ENCODE data around the gene EGFL8.
"Not testable (repeated sequence)": the region's sequence is repeated elsewhere in the genome, so short reads cannot be mapped to it uniquely, and the experiment has no call there.

EGFL8 gene

DNA sequence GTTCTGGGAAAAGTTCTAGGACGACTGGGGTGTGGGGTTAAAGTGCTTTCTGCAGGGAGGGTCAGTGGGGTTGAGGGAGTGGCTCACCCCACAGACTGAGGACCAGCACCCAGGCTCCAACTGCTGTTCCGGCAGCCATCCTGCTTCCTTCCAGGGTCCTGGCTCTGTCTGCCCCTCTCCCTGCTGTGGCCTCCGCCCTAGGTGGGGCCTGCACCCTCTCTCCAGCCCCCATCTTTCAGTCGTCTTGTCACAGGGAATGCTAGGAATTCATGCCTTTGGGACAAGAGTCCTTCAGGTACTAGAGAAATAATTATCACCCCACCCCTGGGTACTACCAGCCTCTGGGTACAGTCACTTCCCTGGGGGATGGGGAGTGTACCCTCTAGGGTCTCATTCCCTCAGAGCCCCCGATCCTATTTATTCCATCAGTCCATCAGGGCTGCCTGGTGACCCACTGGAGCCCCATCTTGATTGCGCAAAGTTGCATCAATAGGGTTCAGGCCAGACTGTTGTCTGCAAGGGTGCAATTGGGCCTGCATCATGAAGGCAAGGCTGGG is 19.8 kb downstream of the EGFL8 start, which contains the start of gene AGER:
TSS of gene AGER (minus strand) at position 170 of the 557 bp plus-strand sequence. CDS start at position 139, 31 bp downstream.
- DNase-seq (ENCODE audit: low read depth), result no peak

DNA sequence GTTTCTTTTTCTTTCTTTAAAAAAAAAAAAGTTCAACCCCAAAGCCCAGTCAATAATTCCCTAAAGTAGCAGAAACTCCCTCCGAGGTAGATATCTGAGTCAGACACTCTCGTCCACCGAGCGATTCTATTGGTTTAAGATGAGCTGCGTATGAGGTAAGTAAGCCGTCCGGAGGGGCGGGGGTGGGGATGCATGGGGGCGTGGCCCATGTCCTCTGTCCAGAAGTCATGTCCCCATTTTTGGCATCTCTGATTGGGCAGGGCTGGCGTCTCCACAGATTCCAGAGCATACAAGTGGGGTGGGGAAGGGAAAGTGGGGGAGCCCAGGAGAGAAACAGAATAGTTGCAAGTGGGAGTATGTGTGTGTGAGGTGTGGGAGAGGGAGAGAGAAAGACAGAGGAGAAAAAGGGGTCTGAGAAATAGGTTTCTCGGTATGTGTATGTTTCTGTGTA is 21.3 kb downstream of the EGFL8 start:
- not testable (repeated sequence) for DNase-seq (ENCODE audit: low read depth)

GRCh38 chr6:32186151-32186840 is 21.9 kb downstream of the EGFL8 start:
- not testable (repeated sequence) for DNase-seq (ENCODE audit: low read depth)

GRCh38 chr6:32187009-32187709 is 22.8 kb downstream of the EGFL8 start:
- DNase-seq (ENCODE audit: low read depth), result no peak

DNA sequence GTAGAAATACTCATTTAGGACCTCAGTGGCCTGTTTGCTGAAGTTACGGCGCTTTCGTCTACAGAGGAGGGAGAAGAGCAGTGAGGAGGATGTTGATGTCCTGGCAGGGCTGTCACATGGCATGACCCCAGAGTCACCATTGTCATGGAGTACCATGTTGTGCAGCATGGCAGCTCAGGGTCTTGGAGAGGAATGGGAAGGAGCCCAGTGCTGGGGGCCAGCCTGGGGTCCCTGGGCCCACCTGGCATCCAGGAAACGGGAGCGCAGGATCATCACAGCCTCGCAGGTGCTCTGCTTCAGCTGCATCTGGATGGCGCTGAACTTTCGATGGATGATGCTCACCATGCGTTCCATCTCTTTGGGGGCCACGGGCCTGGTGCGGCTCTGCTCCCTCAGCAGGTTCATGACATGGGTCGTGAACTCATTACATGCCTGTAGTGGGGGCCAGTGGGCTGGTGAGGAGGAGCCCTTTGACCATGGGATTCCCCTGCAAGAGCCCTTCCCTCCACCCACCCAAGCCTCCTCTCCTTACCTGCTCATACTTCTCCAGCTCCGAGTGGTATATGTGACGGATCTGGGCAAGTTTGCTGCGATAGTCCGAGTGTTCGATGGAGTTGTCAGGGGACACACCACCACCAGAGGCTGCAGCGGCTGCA is 23.5 kb downstream of the EGFL8 start:
- not testable (repeated sequence) for DNase-seq (ENCODE audit: low read depth)

DNA sequence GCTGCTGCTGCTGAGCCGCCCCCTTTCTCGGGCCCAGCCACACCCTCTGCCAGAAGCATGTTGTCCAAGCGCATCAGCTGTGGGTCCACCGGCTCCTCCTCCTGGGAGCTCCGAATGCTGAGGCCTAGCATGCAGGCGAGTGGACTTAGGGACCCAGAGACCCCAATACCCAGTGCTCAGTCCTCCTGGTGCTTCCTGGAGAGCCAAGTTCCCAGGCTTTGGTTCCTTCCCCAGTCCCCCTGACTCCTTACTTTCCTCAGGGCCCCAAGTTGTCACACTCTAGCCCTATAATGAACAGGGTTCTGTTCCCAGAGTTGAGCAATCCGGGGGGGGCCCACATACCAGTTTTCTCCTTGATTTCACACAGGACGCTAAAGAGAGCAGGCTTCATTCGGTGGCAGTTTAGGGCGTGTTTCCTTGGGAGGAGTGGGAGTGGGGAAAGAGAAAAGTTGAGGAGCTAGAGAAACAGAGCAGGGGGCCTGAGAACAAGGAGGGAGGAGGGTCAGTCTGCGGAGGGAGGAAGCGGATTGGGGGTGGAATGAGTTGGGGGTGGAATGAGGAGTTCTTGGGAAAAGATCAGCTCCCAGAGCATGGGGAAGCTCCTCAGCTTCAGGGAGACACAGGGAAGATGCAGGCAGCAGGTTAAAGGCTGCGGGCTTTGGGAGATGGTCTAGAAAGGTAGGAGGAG is 24.1 kb downstream of the EGFL8 start:
- DNase-seq (ENCODE audit: low read depth), result no peak

DNA sequence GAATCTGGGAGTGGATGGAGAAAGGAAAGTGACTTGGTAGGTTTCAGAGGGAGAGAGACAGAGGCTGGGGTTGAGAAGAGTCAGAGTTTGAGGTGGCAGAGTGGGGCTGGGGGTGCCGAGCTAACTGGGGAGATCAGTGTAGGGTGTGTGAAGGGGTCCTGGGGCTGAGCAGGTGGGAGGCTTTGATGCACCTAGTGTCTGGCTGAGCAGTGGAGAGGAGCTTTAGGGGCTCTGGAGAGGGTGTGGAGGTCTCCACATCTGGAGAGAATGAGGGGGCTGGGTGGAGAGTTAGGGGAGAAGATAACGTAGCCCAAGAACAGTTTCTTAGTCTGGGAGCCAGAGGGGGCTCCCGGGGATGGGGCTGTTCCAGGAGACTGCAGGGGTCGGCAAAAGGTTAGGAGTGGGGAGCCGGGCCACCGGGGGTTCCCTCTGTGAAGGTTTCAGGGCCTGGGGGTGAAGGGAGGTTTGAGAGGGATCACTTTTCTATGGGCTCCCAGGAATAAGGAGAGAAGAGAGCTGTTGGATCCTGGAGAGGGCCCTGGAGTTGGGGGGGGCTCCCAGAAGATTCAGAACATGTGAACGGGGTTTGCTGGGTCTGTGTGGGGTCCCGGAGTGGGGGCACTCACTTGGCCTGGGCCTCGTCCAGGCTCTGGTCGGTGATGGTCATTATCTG is 24.8 kb downstream of the EGFL8 start:
- DNase-seq (ENCODE audit: low read depth), result no peak

- no peak for DNase-seq (ENCODE audit: low read depth)
These were observed 25.3 kb downstream of the EGFL8 start for GRCh38 chr6:32189742-32190053.

DNA sequence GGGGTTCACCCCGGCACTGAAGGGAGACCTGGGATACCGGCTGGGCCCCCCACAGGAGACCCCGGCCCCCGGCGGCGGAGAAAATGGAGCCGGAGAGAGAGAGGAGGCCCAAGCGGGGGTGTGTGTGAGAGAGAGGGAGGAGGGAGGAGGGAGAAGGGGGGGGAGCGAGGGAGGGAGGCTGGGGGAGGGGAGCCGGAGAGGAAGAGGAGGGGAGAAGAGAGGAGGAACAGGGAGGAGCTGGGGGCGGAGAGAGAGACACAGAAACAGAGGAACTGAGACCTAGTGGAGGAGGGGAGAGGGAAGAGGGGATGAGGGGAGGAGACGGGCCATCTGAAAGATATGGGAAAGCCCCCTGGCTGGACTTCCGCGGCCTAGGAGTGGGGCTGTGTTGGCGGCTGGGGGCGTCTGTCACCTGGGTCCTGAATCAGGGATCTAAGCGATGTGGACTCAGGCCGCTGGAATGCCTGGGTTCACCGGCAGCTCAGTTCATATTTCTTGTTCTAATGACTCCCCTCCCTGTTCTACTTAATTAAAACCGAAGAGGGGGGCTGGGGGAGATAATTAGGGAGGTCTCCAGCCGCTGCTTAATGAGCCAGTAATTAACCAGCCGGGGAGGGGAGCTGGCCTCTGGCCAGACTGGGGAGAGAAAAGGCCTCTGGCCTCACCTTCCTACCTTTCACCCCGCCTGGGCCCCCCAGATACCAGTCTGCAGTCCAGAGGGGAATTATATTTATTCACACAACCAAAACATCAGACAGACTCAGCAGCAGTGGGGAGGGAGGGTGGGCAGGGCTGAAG is 25.9 kb downstream of the EGFL8 start, which contains the start of gene PBX2:
TSS of gene PBX2 (minus strand) at position 149 of the 798 bp plus-strand sequence. CDS start 287 bp downstream, outside the sequence.
- peak; percentile 95 for DNase-seq (ENCODE audit: low read depth)

GRCh38 chr6:32190911-32191677 is 26.7 kb downstream of the EGFL8 start:
- no peak for DNase-seq (ENCODE audit: low read depth)

- no peak for DNase-seq (ENCODE audit: low read depth)
These were observed 27.6 kb downstream of the EGFL8 start for GRCh38 chr6:32191696-32192607.

DNA sequence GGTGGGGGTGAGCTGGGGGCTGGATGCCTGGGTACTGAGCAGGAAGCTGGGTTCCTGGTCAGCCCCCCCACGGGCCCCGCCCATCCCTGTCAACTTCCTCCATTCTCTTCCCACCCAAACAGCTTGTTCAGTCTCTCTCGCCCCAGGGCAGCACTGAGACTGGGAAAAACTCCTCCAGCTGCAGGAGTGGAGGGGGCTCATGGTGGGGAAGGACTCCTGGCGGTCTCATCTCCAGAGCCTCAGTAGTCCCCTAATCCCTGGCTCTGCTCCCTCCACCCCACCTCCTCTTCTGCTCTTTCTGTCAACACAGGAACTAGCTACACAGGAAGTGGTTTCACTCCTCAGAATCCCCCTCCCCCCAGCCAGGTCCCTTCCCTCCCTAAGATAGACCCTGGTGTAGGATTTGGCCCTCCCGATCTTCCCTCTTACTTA is 28.2 kb downstream of the EGFL8 start, which contains the start of gene GPSM3:
TSS of gene GPSM3 (minus strand) at position 36 of the 432 bp plus-strand sequence. CDS start 130 bp downstream, outside the sequence.
- peak; percentile 92 for DNase-seq (ENCODE audit: low read depth)

DNA sequence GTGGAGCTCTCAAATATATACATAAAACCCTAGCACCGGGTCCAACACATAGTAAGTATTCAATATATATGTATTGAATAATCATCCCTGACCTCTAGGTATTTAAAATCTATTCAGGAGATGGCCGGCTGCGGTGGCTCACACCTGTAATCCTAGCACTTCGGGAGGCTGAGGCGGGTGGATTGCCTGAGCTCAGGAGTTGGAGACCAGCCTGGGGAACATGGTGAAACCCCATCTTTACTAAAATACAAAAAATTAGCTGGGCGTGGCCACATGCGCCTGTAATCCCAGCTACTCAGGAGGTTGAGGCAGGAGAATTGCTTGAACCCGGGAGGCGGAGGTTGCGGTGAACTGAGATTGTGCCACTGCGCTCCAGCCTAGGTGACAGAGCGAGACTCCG is 28.7 kb downstream of the EGFL8 start:
- not testable (repeated sequence) for DNase-seq (ENCODE audit: low read depth)

DNA sequence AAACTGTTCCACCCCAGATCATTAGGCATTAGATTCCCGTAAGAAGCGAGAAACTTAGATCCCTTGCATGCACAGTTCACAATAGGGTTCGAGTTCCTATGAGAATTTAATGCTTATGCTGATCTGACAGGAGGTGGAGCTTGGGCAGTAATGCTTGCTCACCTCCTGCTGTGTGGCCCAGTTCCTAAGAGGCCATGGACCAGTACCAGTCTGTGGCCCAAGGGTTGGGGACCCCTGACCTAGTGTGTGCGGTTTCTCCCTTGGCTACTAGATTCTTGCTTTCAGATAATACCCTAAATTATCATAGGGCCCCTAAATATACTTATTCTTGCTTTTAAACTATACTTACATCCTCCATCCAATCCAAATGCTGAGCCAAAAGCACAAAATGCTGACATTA is 30.0 kb downstream of the EGFL8 start:
- no peak for DNase-seq (ENCODE audit: low read depth)

- DNase-seq (ENCODE audit: low read depth), result no peak
These were observed 30.6 kb downstream of the EGFL8 start for GRCh38 chr6:32194825-32195651.

DNA sequence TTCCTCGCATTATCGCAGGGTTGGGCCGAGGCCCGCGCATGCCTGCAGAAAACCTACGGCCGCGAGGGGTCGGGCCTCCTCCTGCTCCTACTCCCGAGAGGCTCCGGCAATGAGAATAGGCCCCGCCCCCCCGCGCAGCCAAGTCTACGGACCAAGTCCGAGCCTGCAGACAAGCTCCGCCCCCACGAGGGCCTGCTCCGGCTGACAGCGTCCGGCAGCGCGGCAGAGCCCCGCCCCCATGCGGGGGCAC is 31.2 kb downstream of the EGFL8 start:
- peak; percentile 99 for DNase-seq (ENCODE audit: low read depth)

DNA sequence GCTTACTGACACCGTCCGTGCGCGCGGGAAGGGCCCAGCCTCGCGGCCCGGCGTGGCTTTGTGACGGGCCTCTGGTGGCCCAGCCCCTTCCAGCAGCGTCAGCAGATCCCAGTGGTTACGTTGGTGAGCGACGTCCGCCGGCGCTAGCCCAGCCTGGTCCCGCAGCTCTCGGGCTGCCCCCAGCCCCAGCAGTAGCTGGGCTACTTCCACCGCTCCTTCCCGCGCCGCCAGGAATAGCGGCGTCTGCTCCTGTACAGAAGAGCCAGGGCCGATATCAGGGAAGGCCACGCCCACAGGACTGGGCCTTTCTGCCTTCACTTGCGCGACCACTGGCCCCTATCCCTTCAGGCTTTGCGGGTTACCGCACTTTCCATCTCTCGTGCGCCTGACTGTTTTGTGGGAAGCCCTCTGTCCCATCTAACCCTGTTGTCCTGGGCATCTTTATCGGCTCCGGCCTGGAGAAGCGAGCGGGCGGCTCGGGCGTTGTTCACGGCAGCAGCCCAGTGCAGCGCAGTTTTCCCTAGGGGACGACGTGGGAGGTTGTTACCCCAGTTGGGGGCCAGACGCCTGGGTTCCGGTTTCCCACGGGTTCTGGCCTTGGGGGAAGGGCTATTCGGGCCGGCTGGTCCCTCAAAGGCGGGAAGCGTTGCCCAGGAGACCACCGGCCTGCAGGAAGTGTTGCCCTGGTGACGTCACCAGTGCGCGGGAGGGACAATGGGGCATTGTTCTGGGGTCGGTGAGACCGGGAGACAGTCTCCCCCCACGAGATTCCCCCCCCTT is 31.7 kb downstream of the EGFL8 start:
- DNase-seq (ENCODE audit: low read depth), result peak; percentile 75

All from CMK (cell line).